ENCODE data around the gene SH2D1A.
"Not testable (repeated sequence)": the region's sequence is repeated elsewhere in the genome, so short reads cannot be mapped to it uniquely, and the experiment has no call there.

Gene SH2D1A

GRCh38 chrX:124346117-124346876 lies at the start of gene SH2D1A:
TSS of gene SH2D1A (plus strand) at chrX:124346563. CDS start at chrX:124346643, 80 bp downstream.
- no peak for DNase-seq (ENCODE audit: low read depth in 3 of 3, low spot score in 1 of 3)

DNA sequence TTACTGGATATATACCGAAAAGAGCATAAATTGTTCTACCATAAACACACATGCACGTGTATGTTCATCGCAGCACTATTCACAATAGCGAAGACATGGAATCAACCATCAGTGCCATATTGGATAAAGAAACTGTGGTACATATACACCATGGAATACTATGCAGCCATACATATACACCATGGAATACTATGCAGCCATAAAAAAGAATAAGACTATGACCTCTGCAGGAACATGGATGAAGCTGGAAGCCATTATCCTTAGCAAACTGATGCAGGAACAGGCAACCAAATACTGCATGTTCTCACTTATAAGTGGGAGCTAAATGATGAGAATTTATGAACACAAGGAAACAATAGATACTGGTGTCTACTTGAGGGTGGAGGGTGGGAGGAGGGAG lies 47.0 kb upstream of the SH2D1A start:
- DNase-seq (ENCODE audit: low read depth in 3 of 3, low spot score in 1 of 3) = not testable (repeated sequence)

- no peak for DNase-seq (ENCODE audit: low read depth in 3 of 3, low spot score in 1 of 3)
Measured at GRCh38 chrX:124300405-124300804, 46.0 kb upstream of the SH2D1A start.

GRCh38 chrX:124307253-124307907 lies 39.0 kb upstream of the SH2D1A start:
- DNase-seq (ENCODE audit: low read depth in 3 of 3, low spot score in 1 of 3) = no peak

- no peak for DNase-seq (ENCODE audit: low read depth in 3 of 3, low spot score in 1 of 3)
Measured at GRCh38 chrX:124325732-124326131, 20.6 kb upstream of the SH2D1A start.

GRCh38 chrX:124328765-124329164 lies 17.6 kb upstream of the SH2D1A start:
- no peak for DNase-seq (ENCODE audit: low read depth in 3 of 3, low spot score in 1 of 3)

GRCh38 chrX:124332481-124333424 lies 13.6 kb upstream of the SH2D1A start, which contains the start of gene TEX13D:
TSS of gene TEX13D (plus strand) at chrX:124332660. CDS start at chrX:124332918, 258 bp downstream.
- no peak for DNase-seq (ENCODE audit: low read depth in 3 of 3, low spot score in 1 of 3)

GRCh38 chrX:124333862-124334261 lies 12.5 kb upstream of the SH2D1A start:
- no peak for DNase-seq (ENCODE audit: low read depth in 3 of 3, low spot score in 1 of 3)

GRCh38 chrX:124334555-124334954 lies 11.8 kb upstream of the SH2D1A start:
- DNase-seq (ENCODE audit: low read depth in 3 of 3, low spot score in 1 of 3) = not testable (repeated sequence)

DNA sequence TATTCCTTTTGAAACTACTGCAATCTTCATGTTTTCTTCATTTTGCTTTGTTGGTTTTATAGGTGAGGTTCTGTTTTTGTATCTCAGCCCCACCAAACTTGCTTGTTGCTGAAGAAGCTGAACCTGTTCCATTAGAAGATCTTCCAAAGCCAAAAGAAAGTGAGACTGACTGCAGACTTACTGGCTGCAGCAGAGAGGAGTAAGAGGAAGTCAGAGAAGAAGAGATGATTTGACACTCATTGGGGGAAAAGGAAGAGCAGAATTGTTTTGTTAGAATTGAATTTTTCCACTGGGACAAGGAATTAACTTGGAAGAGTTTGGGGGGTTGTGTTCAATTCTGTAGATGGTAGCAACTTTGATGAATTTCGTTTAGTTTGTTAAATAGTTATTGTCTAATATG lies 10.8 kb upstream of the SH2D1A start:
- no peak for DNase-seq (ENCODE audit: low read depth in 3 of 3, low spot score in 1 of 3)

DNA sequence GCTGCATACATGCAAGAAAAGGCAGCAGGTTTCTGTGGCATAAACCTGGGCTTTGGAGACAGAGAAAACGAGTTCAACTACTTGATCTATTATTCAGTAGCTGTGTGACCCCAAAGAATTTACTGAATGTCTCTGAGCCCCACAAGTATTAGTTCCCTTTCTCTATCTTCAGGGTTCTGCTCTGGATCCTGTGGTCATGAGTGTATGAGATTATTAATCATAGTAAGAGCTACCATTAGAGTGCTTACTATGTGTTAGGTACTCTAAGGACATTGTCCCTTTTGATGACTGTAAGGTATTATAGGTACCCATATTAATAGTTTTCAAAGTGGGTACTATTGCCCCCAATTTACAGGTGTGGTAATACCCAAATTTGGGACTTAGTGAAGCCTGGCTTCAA lies 8.4 kb upstream of the SH2D1A start:
- DNase-seq (ENCODE audit: low read depth in 3 of 3, low spot score in 1 of 3) = no peak

GRCh38 chrX:124338733-124339514 lies 7.4 kb upstream of the SH2D1A start:
- DNase-seq (ENCODE audit: low read depth in 3 of 3, low spot score in 1 of 3) = no peak

GRCh38 chrX:124341396-124342132 lies 4.8 kb upstream of the SH2D1A start:
- DNase-seq (ENCODE audit: low read depth in 3 of 3, low spot score in 1 of 3) = no peak

GRCh38 chrX:124342174-124342867 lies 4.0 kb upstream of the SH2D1A start:
- no peak for DNase-seq (ENCODE audit: low read depth in 3 of 3, low spot score in 1 of 3)

GRCh38 chrX:124343016-124343415 lies 3.3 kb upstream of the SH2D1A start:
- DNase-seq (ENCODE audit: low read depth in 3 of 3, low spot score in 1 of 3) = no peak

DNA sequence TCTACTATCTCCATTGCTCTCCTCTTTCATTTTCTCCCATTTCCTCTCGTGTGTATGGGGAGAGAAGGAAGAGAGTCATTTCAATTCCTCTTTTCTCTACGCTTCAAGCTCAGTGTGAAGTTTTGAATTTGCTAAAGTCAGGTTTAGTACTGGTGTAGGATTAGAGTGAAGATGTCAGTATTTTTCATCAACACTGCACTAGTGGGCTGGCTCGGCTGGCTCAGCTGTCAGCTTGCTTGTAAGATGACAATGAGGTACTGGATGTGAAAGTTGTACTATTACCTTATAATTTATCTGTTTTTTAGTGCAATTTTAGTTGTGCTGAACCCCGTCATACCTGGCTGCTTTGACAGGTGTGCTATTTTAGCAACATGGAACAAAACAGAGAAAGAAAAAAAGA lies 2.1 kb upstream of the SH2D1A start:
- no peak for DNase-seq (ENCODE audit: low read depth in 3 of 3, low spot score in 1 of 3)

- DNase-seq (ENCODE audit: low read depth in 3 of 3, low spot score in 1 of 3) = no peak
Measured at GRCh38 chrX:124346877-124347241, 496 bp downstream of the SH2D1A start.

GRCh38 chrX:124347242-124347641 lies 879 bp downstream of the SH2D1A start:
- DNase-seq (ENCODE audit: low read depth in 3 of 3, low spot score in 1 of 3) = peak in 1 of 3 donors; percentile 15

- no peak for DNase-seq (ENCODE audit: low read depth in 3 of 3, low spot score in 1 of 3)
Measured at GRCh38 chrX:124348182-124348581, 1.8 kb downstream of the SH2D1A start.
